GM12878 (cell line): ENCODE measurements around the gene RIPK4. TPM values are rescaled to one million over a fixed set of nuclear protein-coding genes. Genes with fewer than 3 reads are reported as not detected.

Source experiments
- ATAC-seq: fragments of 200-7000 bp; cut with Tn5 transposase; 3 replicates; pipeline ENCODE4 v1.9.1; 2020; ENCODE audit warnings: mild to moderate bottlenecking, moderate library complexity
- BruUV-seq: library from RNA; stranded (reverse); fragments of 400-500 nt; replicated peaks from 2 replicates; lab custom pipeline; 2021; lab: Mats Ljungman, UMichigan
- CTCF ChIA-PET: fragments of 300-600 bp; sonication (Branson Sonifier 250); formaldehyde crosslinking; extraction: SDS; loops from one replicate; lab custom pipeline; 2021; ENCODE audit warnings: inconsistent platforms; lab: Yijun Ruan, JAX
- POLR2A ChIA-PET: fragments of 350-600 bp; formaldehyde crosslinking; extraction: SDS; loops from one replicate; lab custom pipeline; 2021; ENCODE audit warnings: inconsistent platforms; lab: Charles Lee
- RAD21 ChIA-PET: fragments of 300-600 bp; sonication (Branson Sonifier 250); formaldehyde crosslinking; loops from one replicate; lab custom pipeline; 2023; ENCODE audit warnings: antibody characterized with exemption; ENCODE audit not compliant: unreplicated experiment; lab: Charles Lee
- SMC1A ChIA-PET: fragments of 300-600 bp; sonication (Branson Sonifier 250); formaldehyde crosslinking; loops from one replicate; lab custom pipeline; 2023; ENCODE audit not compliant: unreplicated experiment, uncharacterized antibody; lab: Charles Lee
- DNase-seq: peaks from one replicate; pipeline ENCODE4 v3.0.0-alpha.2; 2011; ENCODE audit warnings: low read depth, low spot score
- FAIRE-seq: peaks from 3 replicates; lab custom pipeline; 2011; peaks lifted over from hg19 to GRCh38; lab: Jason Lieb, UNC
- H2AFZ ChIP-seq: 2 replicates; pipeline ENCODE4 v1.6.0; 2011; ENCODE audit warnings: low read depth, low read length, control low read depth; ENCODE audit not compliant: control insufficient read depth
- H3K27ac ChIP-seq: 2 replicates; pipeline ENCODE4 v1.5.1; 2011; ENCODE audit warnings: control low read depth; ENCODE audit not compliant: control insufficient read depth, insufficient read depth
- H3K27me3 ChIP-seq, 2 experiments: replicated peaks in 1 of 2; 2 replicates each; pipeline versions ENCODE4 v1.6.0 to v1.6.1; 2011; ENCODE audit warnings: low read length in 1 of 2; ENCODE audit not compliant: control insufficient read depth in 2 of 2, insufficient read depth in 2 of 2
- H3K36me3 ChIP-seq, 2 experiments: 2 replicates each; pipeline ENCODE4 v1.5.1; 2011; ENCODE audit warnings: low read length in 1 of 2; ENCODE audit not compliant: control insufficient read depth in 2 of 2, insufficient read depth in 2 of 2
- H3K4me1 ChIP-seq: 2 replicates; pipeline ENCODE4 v1.6.1; 2011; ENCODE audit warnings: mild to moderate bottlenecking, low read length, moderate library complexity, mixed read lengths; ENCODE audit not compliant: control insufficient read depth, insufficient read depth
- H3K4me2 ChIP-seq: 2 replicates; pipeline ENCODE4 v1.6.0; 2011; ENCODE audit warnings: control low read depth; ENCODE audit not compliant: control insufficient read depth, insufficient read depth
- H3K4me3 ChIP-seq: fragments of 200-600 bp; sonication (generic); 2 replicates; pipeline ENCODE4 v1.5.1; 2016
- H3K79me2 ChIP-seq: 2 replicates; pipeline ENCODE4 v1.6.0; 2011; ENCODE audit warnings: low read length; ENCODE audit not compliant: control insufficient read depth, insufficient read depth
- H3K9ac ChIP-seq: 2 replicates; pipeline ENCODE4 v1.8.0; 2011; ENCODE audit warnings: low read length, control low read depth, mixed read lengths; ENCODE audit not compliant: control insufficient read depth, insufficient read depth
- H3K9me3 ChIP-seq: replicated peaks from 3 replicates; pipeline ENCODE4 v1.5.1; 2011; ENCODE audit warnings: mild to moderate bottlenecking, low read length; ENCODE audit not compliant: control insufficient read depth, insufficient read depth
- H4K20me1 ChIP-seq: 2 replicates; pipeline ENCODE4 v1.6.0; 2011; ENCODE audit not compliant: control insufficient read depth, insufficient read depth
- ATF3 ChIP-seq: IDR thresholded peaks from 2 replicates; pipeline ENCODE4 v1.6.1; 2011; ENCODE audit warnings: low read depth, mild to moderate bottlenecking, low read length, moderate library complexity, borderline replicate concordance; ENCODE audit errors: extremely low read depth
- DPF2 ChIP-seq: fragments of 450-650 bp; IDR thresholded peaks from 2 replicates; pipeline ENCODE4 v1.6.1; 2017; ENCODE audit warnings: mild to moderate bottlenecking
- HDAC6 ChIP-seq: fragments of 200-600 bp; sonication (generic); IDR thresholded peaks from one replicate; pipeline ENCODE4 v1.8.0; 2017; ENCODE audit warnings: antibody characterized with exemption; ENCODE audit not compliant: unreplicated experiment
- IKZF2 ChIP-seq, 2 experiments: fragments of 450-650 bp; IDR thresholded peaks; 2 replicates each; pipeline ENCODE4 v1.6.1; 2017; ENCODE audit warnings: mild to moderate bottlenecking in 2 of 2, moderate library complexity in 2 of 2
- LARP7 ChIP-seq: fragments of 450-650 bp; IDR thresholded peaks from 2 replicates; pipeline ENCODE4 v1.6.1; 2017; ENCODE audit warnings: mild to moderate bottlenecking
- MYC ChIP-seq: IDR thresholded peaks from 2 replicates; pipeline ENCODE4 v1.6.1; 2011; ENCODE audit warnings: mild to moderate bottlenecking, low read length, moderate library complexity, inconsistent platforms; ENCODE audit not compliant: insufficient read depth, insufficient replicate concordance, insufficient read length, severe bottlenecking
- RBBP5 ChIP-seq: fragments of 200-600 bp; sonication (generic); conservative IDR thresholded peaks from 2 replicates; pipeline ENCODE4 v1.6.1; 2016
- SMC3 ChIP-seq: IDR thresholded peaks from 2 replicates; pipeline ENCODE4 v1.6.1; 2011; ENCODE audit warnings: low read length, improper control_type of control experiment, borderline replicate concordance
- SP1 ChIP-seq: IDR thresholded peaks from one replicate; pipeline ENCODE4 v1.6.1; 2011; ENCODE audit warnings: low read depth, low read length
- SPI1 ChIP-seq: IDR thresholded peaks from 2 replicates; pipeline ENCODE4 v1.6.1; 2011; ENCODE audit warnings: low read depth, mild to moderate bottlenecking, low read length, moderate library complexity, borderline replicate concordance; ENCODE audit not compliant: insufficient read depth
- SRF ChIP-seq, 2 experiments: IDR thresholded peaks; 2 replicates each; pipeline ENCODE4 v1.6.1; 2011; ENCODE audit warnings: low read depth in 2 of 2, low read length in 2 of 2, mild to moderate bottlenecking in 1 of 2, moderate library complexity in 1 of 2
- WGBS: methylation state at CpG from one replicate; pipeline ENCODE4 v1.1.6; 2016; ENCODE audit warnings: low lambda C conversion rate; ENCODE audit not compliant: insufficient replicate concordance, insufficient coverage; ENCODE audit errors: missing lambda C conversion rate; 5-methylcytosine and 5-hydroxymethylcytosine counted together
- in situ Hi-C: fragments of 300-500 bp; cut with MboI; formaldehyde crosslinking; loops from 9 replicates; pipeline ENCODE4 v1.14.3; 2018; ENCODE audit warnings: mixed read lengths
- intact Hi-C: fragments of 100-400 bp; cut with micrococcal nuclease; formaldehyde crosslinking; loops from one replicate; pipeline ENCODE4 v1.14.2; 2022; ENCODE audit not compliant: unreplicated experiment
- polyA plus RNA-seq, 11 experiments: library from polyadenylated mRNA; depleted of rRNA in 4 of 11; unstranded in 6 of 11; stranded (reverse) in 5 of 11; fragments of >200 nt; fragmentation: Nextera tagmentation in 4 of 11; fragmentation: Illumina TruSeq in 1 of 11; extraction: Ambion mirVana in 4 of 11; extraction: Trizol in 1 of 11; gene quantifications; 1 replicate in 1 of 11; 2 replicates in 10 of 11; pipeline versions ENCODE4 v1.2.1 to v1.2.3, GENCODE V29; 2011 to 2016; ENCODE audit warnings: inconsistent platforms in 2 of 11, missing spikeins in 2 of 11, low read depth in 1 of 11
- total RNA-seq, 4 experiments: library from RNA; depleted of rRNA in 3 of 4; stranded (reverse); fragments of >200 nt in 3 of 4; fragmentation: Illumina TruSeq in 1 of 4; extraction: Trizol in 1 of 4; gene quantifications; 2 replicates each; pipeline versions ENCODE4 v1.2.1 to v1.2.3, GENCODE V29; 2013 to 2021
- TF ChIP-seq, protein P1 (sequence below): fragments of 450-650 bp; IDR thresholded peaks from 2 replicates; pipeline ENCODE4 v1.6.1; 2016; ENCODE audit warnings: mild to moderate bottlenecking

Gene RIPK4
- total and polyA plus RNA-seq, 10 of the 15 experiments (the other 5 are each of a cell fraction or from before 2014, with no cell fraction given) = 0.05 TPM; not detected in 9

DNA sequence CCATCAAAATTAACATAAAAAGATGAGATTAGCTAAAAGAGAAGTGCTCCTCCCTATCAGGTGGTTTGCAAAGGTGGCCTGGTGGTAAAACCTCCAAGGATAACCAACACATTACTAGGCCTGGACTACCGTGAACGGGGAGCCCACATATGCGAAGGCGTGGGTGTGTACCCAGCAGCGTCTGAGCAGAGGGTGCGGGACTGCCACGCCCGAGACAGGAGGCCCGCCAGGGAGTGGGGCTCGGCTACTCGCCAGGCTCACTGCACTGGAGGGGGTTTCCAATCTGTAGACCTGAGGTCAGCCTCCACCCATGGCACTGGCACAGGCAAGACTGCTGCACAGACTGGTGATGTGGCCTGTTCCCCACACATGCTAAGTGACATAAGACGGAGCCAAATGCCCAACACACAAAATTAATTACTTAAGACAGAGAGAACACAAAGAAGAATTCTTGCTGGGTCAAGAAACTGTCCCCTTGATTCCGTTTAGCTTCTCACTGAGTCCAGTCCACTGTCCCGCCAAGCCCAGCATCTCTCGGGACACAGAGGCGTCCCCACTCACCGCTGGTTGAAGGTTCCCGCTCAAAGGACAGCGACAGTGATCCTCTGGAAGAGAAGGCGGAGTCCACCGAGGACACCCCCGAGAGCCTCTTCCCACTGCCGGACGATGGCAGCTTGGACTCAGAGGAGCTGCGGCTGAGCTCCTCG lies 23.4 kb downstream of the RIPK4 start:
- Histone ChIP-seq H3K4me1 (no peaks in the 10 kb centered on the region), H3K27me3 (no peaks in the 10 kb centered on the region), H4K20me1 (no peaks in the 10 kb centered on the region), H3K79me2 (no peaks in the 10 kb centered on the region), H3K27ac (no peak overlapping the region), H2AFZ (no peak overlapping the region), H3K36me3 (no peaks in the 10 kb centered on the region), H3K4me3 (no peak overlapping the region), H3K9ac (no peak overlapping the region), H3K4me2 (no peak overlapping the region), H3K9me3 (no peaks in the 10 kb centered on the region)
- no peak for TF ChIP-seq SPI1
- TF ChIP-seq, protein P1, sequence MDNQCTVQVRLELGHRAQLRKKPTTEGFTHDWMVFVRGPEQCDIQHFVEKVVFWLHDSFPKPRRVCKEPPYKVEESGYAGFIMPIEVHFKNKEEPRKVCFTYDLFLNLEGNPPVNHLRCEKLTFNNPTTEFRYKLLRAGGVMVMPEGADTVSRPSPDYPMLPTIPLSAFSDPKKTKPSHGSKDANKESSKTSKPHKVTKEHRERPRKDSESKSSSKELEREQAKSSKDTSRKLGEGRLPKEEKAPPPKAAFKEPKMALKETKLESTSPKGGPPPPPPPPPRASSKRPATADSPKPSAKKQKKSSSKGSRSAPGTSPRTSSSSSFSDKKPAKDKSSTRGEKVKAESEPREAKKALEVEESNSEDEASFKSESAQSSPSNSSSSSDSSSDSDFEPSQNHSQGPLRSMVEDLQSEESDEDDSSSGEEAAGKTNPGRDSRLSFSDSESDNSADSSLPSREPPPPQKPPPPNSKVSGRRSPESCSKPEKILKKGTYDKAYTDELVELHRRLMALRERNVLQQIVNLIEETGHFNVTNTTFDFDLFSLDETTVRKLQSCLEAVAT = no peak
- no peak for TF ChIP-seq MYC
- TF ChIP-seq LARP7 = no peak
- no peak for TF ChIP-seq SRF (IDR thresholded peaks at IDR 0.05; ENCODE audit: low read depth in 2 of 2, low read length in 2 of 2)
- TF ChIP-seq RBBP5 = no peak
- no peak for TF ChIP-seq SP1
- TF ChIP-seq ATF3 = no peak
- TF ChIP-seq DPF2 = no peak
- no peak for TF ChIP-seq HDAC6
- TF ChIP-seq IKZF2 (IDR thresholded peaks at IDR 0.05) = no peak
- no peak for TF ChIP-seq SMC3
- 51% methylated on average over 26 of the region's 26 CpGs for WGBS
- no TSS peak for BruUV-seq
- POLR2A ChIA-PET = no interaction called here
- in situ Hi-C loops = no loop called here
- SMC1A ChIA-PET = no interaction called here
- RAD21 ChIA-PET = no interaction called here
- intact Hi-C loops = no loop called here
- CTCF ChIA-PET = no interaction called here
- DNase-seq (no peak), ATAC-seq (no peak; the same call in 2 of the 3 replicates), FAIRE-seq (no peak)
